GM18517 (cell line): ENCODE data around the gene CRABP1.

Experiments
- ATAC-seq: cut with Tn5 transposase; IDR thresholded peaks from one replicate; pipeline ENCODE4 v1.9.1; 2021; ENCODE audit warnings: mild to moderate bottlenecking, moderate library complexity; ENCODE audit not compliant: unreplicated experiment

Gene CRABP1

GRCh38 chr15:78343276-78344060, 3.3 kb downstream of the CRABP1 start:
- no peak for ATAC-seq

- ATAC-seq, result no peak
Measured at GRCh38 chr15:78345396-78346125, 5.4 kb downstream of the CRABP1 start.

GRCh38 chr15:78347586-78348543, 7.7 kb downstream of the CRABP1 start:
- ATAC-seq, result no peak

GRCh38 chr15:78350058-78350457, 9.9 kb downstream of the CRABP1 start:
- ATAC-seq, result no peak

- ATAC-seq, result no peak
Measured at GRCh38 chr15:78351539-78351938, 11.4 kb downstream of the CRABP1 start.

- ATAC-seq, result no peak
Measured at GRCh38 chr15:78353093-78353492, 12.9 kb downstream of the CRABP1 start.

GRCh38 chr15:78355177-78355576, 15.0 kb downstream of the CRABP1 start:
- no peak for ATAC-seq

GRCh38 chr15:78358102-78358870, 18.1 kb downstream of the CRABP1 start:
- ATAC-seq, result no peak

- ATAC-seq, result no peak
Measured at GRCh38 chr15:78359041-78359808, 19.1 kb downstream of the CRABP1 start.

- ATAC-seq, result no peak
Measured at GRCh38 chr15:78360367-78360801, 20.2 kb downstream of the CRABP1 start.

- ATAC-seq, result no peak
Measured at GRCh38 chr15:78360958-78361718, 21.0 kb downstream of the CRABP1 start.

GRCh38 chr15:78361771-78362506, 21.8 kb downstream of the CRABP1 start:
- ATAC-seq, result no peak

GRCh38 chr15:78362716-78363380, 22.7 kb downstream of the CRABP1 start:
- ATAC-seq, result no peak

- no peak for ATAC-seq
Measured at GRCh38 chr15:78363381-78363734, 23.2 kb downstream of the CRABP1 start.

- ATAC-seq, result no peak
Measured at GRCh38 chr15:78364233-78364632, 24.1 kb downstream of the CRABP1 start.

GRCh38 chr15:78365917-78366316, 25.8 kb downstream of the CRABP1 start:
- no peak for ATAC-seq

- ATAC-seq, result no peak
Measured at GRCh38 chr15:78366342-78366741, 26.2 kb downstream of the CRABP1 start.

- no peak for ATAC-seq
Measured at GRCh38 chr15:78368651-78369050, 28.5 kb downstream of the CRABP1 start.
